H1 (cell line): ENCODE measurements around the gene IFI16. TPM values are rescaled to one million over a fixed set of nuclear protein-coding genes. Genes with fewer than 3 reads are reported as not detected.

ENCODE experiments used
- CTCF ChIA-PET: fragments of 300-600 bp; sonication (Branson Sonifier 250); formaldehyde crosslinking; loops from one replicate; lab custom pipeline; 2021; ENCODE audit not compliant: partially characterized antibody; lab: Charles Lee
- POLR2A ChIA-PET: fragments of 300-600 bp; sonication (Branson Sonifier 250); formaldehyde crosslinking; loops from one replicate; lab custom pipeline; 2021; ENCODE audit warnings: inconsistent platforms; ENCODE audit not compliant: partially characterized antibody; lab: Charles Lee
- DNase-seq, 2 experiments: peaks; one replicate each; pipeline versions ENCODE4 v3.0.0 to v3.0.0-alpha.2; 2010 to 2022; ENCODE audit warnings: low spot score in 2 of 2, low read depth in 1 of 2, mixed read lengths in 1 of 2
- FAIRE-seq: peaks from 2 replicates; lab custom pipeline; 2011; peaks lifted over from hg19 to GRCh38; lab: Jason Lieb, UNC
- H2AFZ ChIP-seq: 2 replicates; pipeline ENCODE4 v1.8.1; 2012; ENCODE audit warnings: low read length, inconsistent platforms
- H2AK5ac ChIP-seq: 2 replicates; pipeline ENCODE4 v1.6.1; 2013; ENCODE audit warnings: low read depth, low read length
- H2BK120ac ChIP-seq: replicated peaks from 2 replicates; pipeline ENCODE3; 2013; ENCODE audit warnings: low read depth, low read length, inconsistent platforms
- H2BK12ac ChIP-seq: 2 replicates; pipeline ENCODE4 v1.6.1; 2013; ENCODE audit warnings: low read depth, low read length
- H2BK15ac ChIP-seq: 2 replicates; pipeline ENCODE4 v1.6.1; 2013; ENCODE audit warnings: low read length
- H2BK20ac ChIP-seq: 2 replicates; pipeline ENCODE4 v1.6.1; 2013; ENCODE audit warnings: low read length
- H2BK5ac ChIP-seq: 2 replicates; pipeline ENCODE4 v1.6.1; 2013; ENCODE audit warnings: low read depth, low read length
- H3K14ac ChIP-seq: 2 replicates; pipeline ENCODE4 v1.6.1; 2013; ENCODE audit warnings: inconsistent platforms; ENCODE audit not compliant: insufficient read length
- H3K18ac ChIP-seq: 2 replicates; pipeline ENCODE4 v1.6.1; 2013; ENCODE audit warnings: low read length; ENCODE audit errors: extremely low read depth
- H3K23ac ChIP-seq: 2 replicates; pipeline ENCODE4 v1.6.1; 2013; ENCODE audit warnings: inconsistent platforms; ENCODE audit not compliant: insufficient read length
- H3K23me2 ChIP-seq: 2 replicates; pipeline ENCODE4 v1.6.1; 2013; ENCODE audit warnings: low read depth, low read length
- H3K27ac ChIP-seq: 2 replicates; pipeline ENCODE4 v1.6.1; 2011; ENCODE audit warnings: low read depth, low read length, inconsistent platforms
- H3K27me3 ChIP-seq, 4 experiments: replicated peaks in 1 of 4; 1 replicate in 1 of 4; 2 replicates in 3 of 4; pipeline versions ENCODE4 v1.6.1 to v1.8.1; 2011 to 2013; ENCODE audit warnings: low read length in 3 of 4, mild to moderate bottlenecking in 3 of 4, inconsistent platforms in 2 of 4, mixed read lengths in 2 of 4, moderate library complexity in 1 of 4; ENCODE audit not compliant: control insufficient read depth in 3 of 4, insufficient read depth in 3 of 4; ENCODE audit errors: extremely low read depth in 1 of 4
- H3K36me3 ChIP-seq, 4 experiments: 2 replicates each; pipeline versions ENCODE4 v1.6.1 to v1.8.1; 2011 to 2013; ENCODE audit warnings: mild to moderate bottlenecking in 4 of 4, low read length in 3 of 4, moderate library complexity in 2 of 4, control low read depth in 1 of 4, inconsistent platforms in 1 of 4; ENCODE audit not compliant: insufficient read depth in 4 of 4, control insufficient read depth in 2 of 4
- H3K4ac ChIP-seq: replicated peaks from 2 replicates; pipeline ENCODE3; 2013; ENCODE audit warnings: low read length, low read depth, mixed read lengths, inconsistent platforms; ENCODE audit not compliant: insufficient read length
- H3K4me1 ChIP-seq, 4 experiments: replicated peaks in 1 of 4; 1 replicate in 1 of 4; 2 replicates in 3 of 4; pipeline versions ENCODE4 v1.6.1 to v1.8.1; 2011 to 2013; ENCODE audit warnings: low read length in 3 of 4, inconsistent platforms in 2 of 4, mixed read lengths in 1 of 4; ENCODE audit not compliant: insufficient read depth in 4 of 4, control insufficient read depth in 3 of 4
- H3K4me2 ChIP-seq, 2 experiments: 2 replicates each; pipeline versions ENCODE4 v1.6.1 to v1.8.1; 2011 to 2013; ENCODE audit warnings: low read depth in 2 of 2, low read length in 2 of 2, control low read depth in 1 of 2, inconsistent platforms in 1 of 2, mild to moderate bottlenecking in 1 of 2; ENCODE audit not compliant: insufficient read depth in 1 of 2
- H3K4me3 ChIP-seq, 4 experiments: fragments of 200-600, 300-600 bp in 1 of 4; sonication (generic), shearing (Covaris generic), sonication (Bioruptor Twin) in 1 of 4; 2 replicates each; pipeline versions ENCODE4 v1.5.1 to v1.8.1; 2011 to 2016; ENCODE audit warnings: low read length in 4 of 4, low read depth in 3 of 4, control low read depth in 2 of 4, inconsistent platforms in 2 of 4, mild to moderate bottlenecking in 2 of 4, mixed read lengths in 1 of 4, moderate library complexity in 1 of 4; ENCODE audit not compliant: insufficient read depth in 2 of 4; ENCODE audit errors: extremely low read depth in 1 of 4
- H3K56ac ChIP-seq: replicated peaks from 2 replicates; pipeline ENCODE3; 2013; ENCODE audit warnings: low read depth, mild to moderate bottlenecking, mixed read lengths, low read length, inconsistent platforms; ENCODE audit not compliant: insufficient read length
- H3K79me1 ChIP-seq: 2 replicates; pipeline ENCODE4 v1.6.1; 2013; ENCODE audit warnings: low read depth, low read length, control low read depth
- H3K79me2 ChIP-seq, 2 experiments: 2 replicates each; pipeline versions ENCODE4 v1.6.1 to v1.8.1; 2012 to 2013; ENCODE audit warnings: low read length in 2 of 2, mild to moderate bottlenecking in 2 of 2, inconsistent platforms in 1 of 2; ENCODE audit not compliant: insufficient read depth in 2 of 2, control insufficient read depth in 1 of 2
- H3K9ac ChIP-seq, 4 experiments: replicated peaks in 1 of 4; 1 replicate in 1 of 4; 2 replicates in 3 of 4; pipeline versions ENCODE4 v1.6.1 to v1.8.1; 2011 to 2013; ENCODE audit warnings: low read depth in 3 of 4, low read length in 3 of 4, control low read depth in 2 of 4, mild to moderate bottlenecking in 2 of 4, moderate library complexity in 2 of 4, inconsistent platforms in 1 of 4; ENCODE audit errors: extremely low read depth in 1 of 4
- H3K9me3 ChIP-seq, 2 experiments: 2 replicates each; pipeline versions ENCODE4 v1.6.1 to v1.8.1; 2012 to 2013; ENCODE audit warnings: mild to moderate bottlenecking in 2 of 2, moderate library complexity in 2 of 2, control low read depth in 1 of 2, inconsistent platforms in 1 of 2, low read depth in 1 of 2, low read length in 1 of 2, mixed read lengths in 1 of 2; ENCODE audit not compliant: insufficient read depth in 2 of 2
- H4K20me1 ChIP-seq, 2 experiments: replicated peaks in 1 of 2; 2 replicates each; pipeline versions ENCODE3 to v1.8.1; 2011 to 2013; ENCODE audit warnings: inconsistent platforms in 2 of 2, low read length in 2 of 2, mild to moderate bottlenecking in 1 of 2; ENCODE audit not compliant: insufficient read depth in 2 of 2, control insufficient read depth in 1 of 2
- H4K5ac ChIP-seq: 2 replicates; pipeline ENCODE4 v1.6.1; 2013; ENCODE audit warnings: low read length, low read depth, mixed read lengths, inconsistent platforms; ENCODE audit not compliant: insufficient read length
- H4K8ac ChIP-seq: 2 replicates; pipeline ENCODE4 v1.8.0; 2013; ENCODE audit warnings: mild to moderate bottlenecking, moderate library complexity, low read length, inconsistent platforms; ENCODE audit not compliant: insufficient read depth; ENCODE audit errors: extremely low read depth
- H4K91ac ChIP-seq: replicated peaks from 2 replicates; pipeline ENCODE3; 2013; ENCODE audit warnings: low read length, mixed read lengths, inconsistent platforms; ENCODE audit not compliant: insufficient read length
- BRCA1 ChIP-seq: IDR thresholded peaks from 2 replicates; pipeline ENCODE4 v1.6.1; 2012; ENCODE audit warnings: low read depth, low read length, improper control_type of control experiment
- E2F6 ChIP-seq: IDR thresholded peaks from 2 replicates; pipeline ENCODE4 v1.6.1; 2012; ENCODE audit warnings: inconsistent platforms
- MAX ChIP-seq: IDR thresholded peaks from 2 replicates; pipeline ENCODE4 v1.6.1; 2012; ENCODE audit warnings: inconsistent platforms
- NANOG ChIP-seq: IDR thresholded peaks from 2 replicates; pipeline ENCODE4 v1.6.1; 2011; ENCODE audit warnings: low read length, low read depth, mild to moderate bottlenecking, inconsistent platforms; ENCODE audit not compliant: insufficient read depth, poor library complexity, severe bottlenecking
- POLR2AphosphoS5 ChIP-seq: IDR thresholded peaks from 2 replicates; pipeline ENCODE4 v1.6.1; 2011; ENCODE audit warnings: low read depth, low read length
- SIX5 ChIP-seq: IDR thresholded peaks from 2 replicates; pipeline ENCODE4 v1.6.1; 2011; ENCODE audit warnings: mild to moderate bottlenecking, low read depth, low read length
- WGBS, 2 experiments: shearing (Covaris generic) in 1 of 2; methylation state at CpG; one replicate each; pipeline versions ENCODE4 v1.1.6 to v1.1.7; 2013 to 2015; ENCODE audit warnings: low lambda C conversion rate in 2 of 2, mixed read lengths in 2 of 2, inconsistent platforms in 1 of 2, low coverage in 1 of 2, missing lambda C conversion rate in 1 of 2; ENCODE audit not compliant: insufficient replicate concordance in 2 of 2, insufficient coverage in 1 of 2, insufficient read length in 1 of 2; ENCODE audit errors: extremely low coverage in 1 of 2, missing lambda C conversion rate in 1 of 2; 5-methylcytosine and 5-hydroxymethylcytosine counted together
- polyA plus RNA-seq, 7 experiments: library from polyadenylated mRNA; depleted of rRNA in 3 of 7; stranded (reverse) in 5 of 7; unstranded in 2 of 7; fragments of >200 nt in 5 of 7; fragments of 200-250 nt in 2 of 7; gene quantifications; 1 replicate in 5 of 7; 2 replicates in 1 of 7; 4 replicates in 1 of 7; pipeline versions ENCODE4 v1.2.1 to v1.2.3, GENCODE V29; 2011 to 2013; ENCODE audit warnings: missing spikeins in 2 of 7, mixed read lengths in 2 of 7
- total RNA-seq: library from RNA; stranded (reverse); fragmentation: NEBNext Ultra II Directional; extraction: Animal tissue kit (Norgen Biotek cat#: 25700); gene quantifications from 2 replicates; pipeline ENCODE4 v1.2.1, GENCODE V29; 2021

The IFI16 gene
- total and polyA plus RNA-seq, 2 of the 8 experiments (the other 6 are each of a cell fraction or from before 2014, with no cell fraction given) = 0.63 to 0.74 TPM

GRCh38 chr1:159091607-159092031, 81.9 kb downstream of the IFI16 start:
- H3K18ac ChIP-seq = no peak overlapping the region
- no peak for TF ChIP-seq E2F6
- no peak for TF ChIP-seq SIX5
- TF ChIP-seq POLR2AphosphoS5 = no peak
- no peak for TF ChIP-seq BRCA1
- no peak for TF ChIP-seq NANOG
- TF ChIP-seq MAX = no peak
- H3K14ac ChIP-seq = no peak overlapping the region
- H2AFZ ChIP-seq = no peak overlapping the region
- H4K8ac ChIP-seq = no peak overlapping the region
- no peak overlapping the region for H2BK12ac ChIP-seq
- H3K27ac ChIP-seq = no peak overlapping the region
- ChIA-PET POLR2A (no interaction called here), CTCF (interaction anchor here (0.6 kb wide), 1 partner anchor 408 kb away, joined by 3 read pairs; no protein-coding TSS in a partner anchor)
- H2BK20ac ChIP-seq = no peak overlapping the region
- no peak overlapping the region for H4K91ac ChIP-seq
- H4K5ac ChIP-seq = no peak overlapping the region
- no peak for DNase-seq
- no peak overlapping the region for H3K4ac ChIP-seq
- no peaks in the 10 kb centered on the region for H3K23me2 ChIP-seq
- H3K4me3 ChIP-seq = no peak overlapping the region
- no peaks in the 10 kb centered on the region for H3K27me3 ChIP-seq
- H3K36me3 ChIP-seq = no peaks in the 10 kb centered on the region
- H3K4me2 ChIP-seq = no peak overlapping the region
- no peaks in the 10 kb centered on the region for H3K9me3 ChIP-seq
- FAIRE-seq = no peak
- no peak overlapping the region for H2BK120ac ChIP-seq
- no peak overlapping the region for H3K9ac ChIP-seq
- H2BK5ac ChIP-seq = no peak overlapping the region
- no peak overlapping the region for H2AK5ac ChIP-seq
- no peak overlapping the region for H3K56ac ChIP-seq
- no peak overlapping the region for H3K23ac ChIP-seq
- H4K20me1 ChIP-seq = no peaks in the 10 kb centered on the region
- no peaks in the 10 kb centered on the region for H3K4me1 ChIP-seq
- 92% methylated on average over 1 of the region's 1 CpG; no CpG with 5 or more reads in 1 of the 2 experiments for WGBS, 2 experiments
- H2BK15ac ChIP-seq = no peak overlapping the region
- H3K79me2 ChIP-seq = no peaks in the 10 kb centered on the region
- H3K79me1 ChIP-seq = no peaks in the 10 kb centered on the region
